ENCODE results near the gene STK11IP.

Gene STK11IP

DNA sequence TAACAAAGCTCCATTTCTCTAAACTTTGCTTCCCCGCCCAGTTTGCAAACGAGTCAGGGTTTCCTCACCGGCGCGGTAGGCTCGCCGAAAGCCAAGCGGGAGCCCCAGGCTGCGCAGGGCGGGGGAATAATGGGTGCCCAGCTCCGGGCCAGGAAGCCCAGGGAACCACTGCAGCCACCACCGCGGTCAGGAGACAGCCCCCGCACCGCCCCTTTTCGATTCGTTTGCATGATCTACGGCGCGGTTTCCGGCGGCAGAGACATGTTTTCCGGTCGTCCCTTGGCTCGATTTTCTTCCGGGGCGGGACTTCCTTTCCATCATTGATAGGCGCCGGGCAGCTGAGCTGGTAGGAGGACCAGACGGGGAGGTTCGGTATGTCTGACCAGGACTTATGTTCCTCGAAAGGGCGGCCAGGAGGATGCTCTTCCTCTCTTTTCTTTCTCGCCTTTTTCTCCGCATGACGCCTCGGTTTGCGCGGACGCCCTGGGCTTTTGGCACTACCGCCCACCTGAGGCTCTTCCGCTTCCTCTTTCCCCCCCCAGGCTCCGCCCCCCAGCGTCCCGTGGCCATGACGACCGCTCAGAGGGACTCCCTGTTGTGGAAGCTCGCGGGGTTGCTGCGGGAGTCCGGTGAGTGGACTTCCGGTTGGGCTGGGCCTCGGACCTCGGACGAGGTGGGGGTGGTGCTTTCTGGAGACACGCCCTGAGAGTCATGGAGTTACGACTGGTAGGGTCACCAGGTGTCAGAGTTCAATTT, at the start of gene STK11IP:
Gene STK11IP (plus strand): TSS at position 306 of the 756 bp plus-strand sequence. CDS start 263 bp downstream, at position 569.
- H3K4me1 ChIP-seq (ENCODE audit: control insufficient read depth, insufficient read depth, low read length) = peaks cover 6% of the 10 kb centered on the region
- H3K4me3 ChIP-seq (ENCODE audit: low read depth, low read length) = peak within 1 kb of the TSS; percentile 84
- H3K27ac ChIP-seq (ENCODE audit: extremely low read depth, low read depth, low read length) = peak within 1 kb of the TSS; percentile 85
- CTCF ChIA-PET = interaction anchor here (0.6 to 3.4 kb wide), 5 partner anchors 38 to 669 kb away, joined by 3 to 13 read pairs (median 6); no protein-coding TSS in a partner anchor
- peaks cover 0 to 18% of the 10 kb centered on the region in 2 experiments; a peak in 1 of 3 replicates for H3K36me3 ChIP-seq (ENCODE audit: control insufficient read depth in 2 of 2, insufficient read depth in 1 of 2, low read length in 2 of 2)
- no peaks in the 10 kb centered on the region for H3K9me3 ChIP-seq (ENCODE audit: control insufficient read depth, insufficient read depth, low read depth, low read length)
- POLR2A ChIA-PET = interaction anchor here (0.6 to 4.4 kb wide), 14 partner anchors 10 to 210 kb away, joined by 3 to 44 read pairs (median 4); partner anchors contain the start of genes CHPF, DNPEP, INHA and OBSL1
- TF ChIP-seq KLF1 (tag by site-specific recombination; IDR thresholded peaks at IDR 0.05) (peak; percentile 54), KLF7 (tag by site-specific recombination; IDR thresholded peaks at IDR 0.05; ENCODE audit: borderline replicate concordance) (peak; percentile 50), ZNF449 (tag by site-specific recombination; IDR thresholded peaks at IDR 0.05) (peak; percentile 95), KLF8 (tag by site-specific recombination; IDR thresholded peaks at IDR 0.05) (peak; percentile 37; the same call in 1 of the 2 replicates), MEIS1 (CRISPR knock-in tag; IDR thresholded peaks at IDR 0.05; ENCODE audit: borderline replicate concordance) (no peak), HOXC10 (CRISPR knock-in tag; IDR thresholded peaks at IDR 0.05) (peak; percentile 69; the same call in 1 of the 2 replicates), ZNF148 (tag by site-specific recombination; IDR thresholded peaks at IDR 0.05; ENCODE audit: borderline replicate concordance) (no peak), ZNF155 (tag by site-specific recombination; IDR thresholded peaks at IDR 0.05) (no peak), ZFP69B (tag by site-specific recombination; IDR thresholded peaks at IDR 0.05) (no peak), BCL11A (tag by site-specific recombination; IDR thresholded peaks at IDR 0.05; ENCODE audit: low read depth) (0 out of 2 replicates have a peak, but pooled peaks have one; percentile 57), SP2 (tag by site-specific recombination; IDR thresholded peaks at IDR 0.05) (peak; percentile 92), ZNF501 (tag by site-specific recombination; IDR thresholded peaks at IDR 0.05) (no peak), SP7 (tag by site-specific recombination; IDR thresholded peaks at IDR 0.05) (peak; percentile 43; the same call in 1 of the 2 replicates), BCL6B (tag by site-specific recombination; IDR thresholded peaks at IDR 0.05) (no peak), ZNF518A (tag by site-specific recombination; conservative IDR thresholded peaks at IDR 0.05; ENCODE audit: low read depth) (peak; percentile 99), ZFHX2 (tag by site-specific recombination; conservative IDR thresholded peaks at IDR 0.05) (peak; percentile 76), ZIC2 (tag by site-specific recombination; IDR thresholded peaks at IDR 0.05) (peak; percentile 86), GLIS2 (tag by site-specific recombination; IDR thresholded peaks at IDR 0.05) (peak; percentile 85)
- TF ChIP-seq, protein P1, sequence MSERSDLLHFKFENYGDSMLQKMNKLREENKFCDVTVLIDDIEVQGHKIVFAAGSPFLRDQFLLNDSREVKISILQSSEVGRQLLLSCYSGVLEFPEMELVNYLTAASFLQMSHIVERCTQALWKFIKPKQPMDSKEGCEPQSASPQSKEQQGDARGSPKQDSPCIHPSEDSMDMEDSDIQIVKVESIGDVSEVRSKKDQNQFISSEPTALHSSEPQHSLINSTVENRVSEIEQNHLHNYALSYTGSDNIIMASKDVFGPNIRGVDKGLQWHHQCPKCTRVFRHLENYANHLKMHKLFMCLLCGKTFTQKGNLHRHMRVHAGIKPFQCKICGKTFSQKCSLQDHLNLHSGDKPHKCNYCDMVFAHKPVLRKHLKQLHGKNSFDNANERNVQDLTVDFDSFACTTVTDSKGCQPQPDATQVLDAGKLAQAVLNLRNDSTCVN (tag by site-specific recombination; optimal IDR thresholded peaks at IDR 0.05) = peak; percentile 14
- TF ChIP-seq, protein P2, sequence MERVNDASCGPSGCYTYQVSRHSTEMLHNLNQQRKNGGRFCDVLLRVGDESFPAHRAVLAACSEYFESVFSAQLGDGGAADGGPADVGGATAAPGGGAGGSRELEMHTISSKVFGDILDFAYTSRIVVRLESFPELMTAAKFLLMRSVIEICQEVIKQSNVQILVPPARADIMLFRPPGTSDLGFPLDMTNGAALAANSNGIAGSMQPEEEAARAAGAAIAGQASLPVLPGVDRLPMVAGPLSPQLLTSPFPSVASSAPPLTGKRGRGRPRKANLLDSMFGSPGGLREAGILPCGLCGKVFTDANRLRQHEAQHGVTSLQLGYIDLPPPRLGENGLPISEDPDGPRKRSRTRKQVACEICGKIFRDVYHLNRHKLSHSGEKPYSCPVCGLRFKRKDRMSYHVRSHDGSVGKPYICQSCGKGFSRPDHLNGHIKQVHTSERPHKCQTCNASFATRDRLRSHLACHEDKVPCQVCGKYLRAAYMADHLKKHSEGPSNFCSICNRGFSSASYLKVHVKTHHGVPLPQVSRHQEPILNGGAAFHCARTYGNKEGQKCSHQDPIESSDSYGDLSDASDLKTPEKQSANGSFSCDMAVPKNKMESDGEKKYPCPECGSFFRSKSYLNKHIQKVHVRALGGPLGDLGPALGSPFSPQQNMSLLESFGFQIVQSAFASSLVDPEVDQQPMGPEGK (tag by site-specific recombination; IDR thresholded peaks at IDR 0.05) = peak; percentile 84
- TF ChIP-seq, protein P3, sequence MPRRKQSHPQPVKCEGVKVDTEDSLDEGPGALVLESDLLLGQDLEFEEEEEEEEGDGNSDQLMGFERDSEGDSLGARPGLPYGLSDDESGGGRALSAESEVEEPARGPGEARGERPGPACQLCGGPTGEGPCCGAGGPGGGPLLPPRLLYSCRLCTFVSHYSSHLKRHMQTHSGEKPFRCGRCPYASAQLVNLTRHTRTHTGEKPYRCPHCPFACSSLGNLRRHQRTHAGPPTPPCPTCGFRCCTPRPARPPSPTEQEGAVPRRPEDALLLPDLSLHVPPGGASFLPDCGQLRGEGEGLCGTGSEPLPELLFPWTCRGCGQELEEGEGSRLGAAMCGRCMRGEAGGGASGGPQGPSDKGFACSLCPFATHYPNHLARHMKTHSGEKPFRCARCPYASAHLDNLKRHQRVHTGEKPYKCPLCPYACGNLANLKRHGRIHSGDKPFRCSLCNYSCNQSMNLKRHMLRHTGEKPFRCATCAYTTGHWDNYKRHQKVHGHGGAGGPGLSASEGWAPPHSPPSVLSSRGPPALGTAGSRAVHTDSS (tag by site-specific recombination; IDR thresholded peaks at IDR 0.05) = no peak

Data from HEK293 (cell line).